ENCODE measurements around the gene CBX4.

DNA sequence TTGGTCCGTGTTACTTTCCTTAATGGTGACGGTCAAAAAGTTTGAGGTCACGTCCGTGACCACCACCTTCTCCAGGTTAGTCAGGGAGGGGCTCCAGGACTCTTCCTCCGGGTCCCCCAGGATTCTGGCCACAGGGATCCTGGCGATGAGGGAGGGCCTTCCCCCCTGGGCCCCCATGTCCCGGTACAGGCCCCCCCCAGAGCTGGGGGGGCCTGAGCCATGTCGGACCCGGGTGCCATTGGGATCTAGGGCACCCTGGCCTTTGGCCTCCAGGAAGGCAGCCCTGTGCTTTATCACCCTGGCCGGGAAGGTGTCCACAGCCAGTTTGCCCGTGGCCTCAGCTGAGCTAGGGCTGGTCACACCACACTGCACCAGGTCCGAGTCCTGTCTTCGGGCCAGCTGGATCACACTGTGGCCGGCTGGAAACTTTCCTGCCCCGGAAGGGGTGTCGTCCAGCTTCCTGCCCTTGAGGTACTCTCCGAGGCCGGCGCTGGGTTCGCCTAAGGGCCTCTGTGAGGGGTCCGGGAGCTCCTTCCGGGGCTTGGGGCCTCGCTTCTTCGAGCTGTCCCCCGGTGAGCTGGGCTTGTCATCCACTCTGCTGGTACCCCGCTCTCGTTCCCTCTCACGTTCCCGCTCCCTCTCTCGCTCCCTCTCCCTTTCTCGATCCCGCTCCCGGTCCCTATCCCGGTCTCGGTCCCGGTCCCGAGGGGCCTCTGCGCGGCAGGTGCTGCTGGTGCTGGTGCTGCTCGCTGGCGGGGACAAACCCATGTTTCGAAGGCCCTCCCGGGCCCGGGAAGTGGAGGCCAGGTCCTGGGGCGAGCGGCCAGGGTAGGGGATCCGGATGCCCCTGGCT is 44.4 kb downstream of the CBX4 start:
- TF ChIP-seq, protein P1, sequence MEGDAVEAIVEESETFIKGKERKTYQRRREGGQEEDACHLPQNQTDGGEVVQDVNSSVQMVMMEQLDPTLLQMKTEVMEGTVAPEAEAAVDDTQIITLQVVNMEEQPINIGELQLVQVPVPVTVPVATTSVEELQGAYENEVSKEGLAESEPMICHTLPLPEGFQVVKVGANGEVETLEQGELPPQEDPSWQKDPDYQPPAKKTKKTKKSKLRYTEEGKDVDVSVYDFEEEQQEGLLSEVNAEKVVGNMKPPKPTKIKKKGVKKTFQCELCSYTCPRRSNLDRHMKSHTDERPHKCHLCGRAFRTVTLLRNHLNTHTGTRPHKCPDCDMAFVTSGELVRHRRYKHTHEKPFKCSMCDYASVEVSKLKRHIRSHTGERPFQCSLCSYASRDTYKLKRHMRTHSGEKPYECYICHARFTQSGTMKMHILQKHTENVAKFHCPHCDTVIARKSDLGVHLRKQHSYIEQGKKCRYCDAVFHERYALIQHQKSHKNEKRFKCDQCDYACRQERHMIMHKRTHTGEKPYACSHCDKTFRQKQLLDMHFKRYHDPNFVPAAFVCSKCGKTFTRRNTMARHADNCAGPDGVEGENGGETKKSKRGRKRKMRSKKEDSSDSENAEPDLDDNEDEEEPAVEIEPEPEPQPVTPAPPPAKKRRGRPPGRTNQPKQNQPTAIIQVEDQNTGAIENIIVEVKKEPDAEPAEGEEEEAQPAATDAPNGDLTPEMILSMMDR (IDR thresholded peaks at IDR 0.05): no peak
- TF ChIP-seq ZFX (IDR thresholded peaks at IDR 0.05; ENCODE audit: borderline replicate concordance): no peak

Measured in 22Rv1 (cell line).